ENCODE measurements around the gene KRTAP5-7. TPM values are rescaled to one million over a fixed set of nuclear protein-coding genes. Genes with fewer than 3 reads are reported as not detected.

The KRTAP5-7 gene
- total and polyA plus RNA-seq, 11 donors, result not detected

DNA sequence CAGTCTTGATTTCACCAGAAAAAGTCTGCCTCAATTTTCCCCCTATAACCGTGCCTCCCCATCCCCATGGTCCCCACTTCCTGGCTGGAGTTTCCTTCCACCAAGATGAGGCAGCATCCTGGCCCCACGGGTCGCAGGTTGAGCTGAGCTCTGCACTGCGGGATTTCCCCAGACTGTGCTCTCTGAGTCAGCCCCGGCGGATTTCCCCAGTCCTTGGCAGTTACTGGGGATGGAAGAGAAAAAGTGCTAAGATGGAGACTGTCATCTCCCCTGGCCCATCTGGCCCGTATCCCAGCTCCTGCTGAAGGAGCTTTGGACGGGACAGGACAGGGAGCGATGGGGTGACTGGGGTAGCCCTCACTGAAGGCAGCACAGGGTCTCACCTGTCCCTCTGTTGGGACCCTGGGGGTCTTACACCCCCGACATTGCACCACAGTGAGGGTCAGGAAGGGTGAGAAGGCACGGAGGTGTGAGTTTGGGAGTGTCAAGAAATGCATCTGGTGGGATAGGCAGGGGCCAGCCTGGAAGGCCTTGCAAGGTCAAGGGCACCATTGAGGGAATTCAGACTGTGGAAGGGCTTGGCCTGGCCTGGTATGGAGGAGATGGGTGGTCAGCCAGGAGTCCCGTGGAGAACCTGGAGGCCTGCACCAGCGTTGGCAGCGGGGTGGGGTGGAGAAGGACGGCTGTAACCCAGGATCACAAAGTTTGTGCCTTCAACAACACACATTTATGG lies 37.6 kb upstream of the KRTAP5-7 start:
- DNase-seq, result peak in 1 of 5 donors; percentile 22
- intact Hi-C loops (cut with DNase I), result no loop called here
- H3K9me3 ChIP-seq, result no peaks in the 10 kb centered on the region
- peaks cover 0 to 8% (median 0%) of the 10 kb centered on the region in 12 donors for H3K4me1 ChIP-seq
- H3K36me3 ChIP-seq, result peaks cover 0 to 89% (median 52%) of the 10 kb centered on the region in 9 donors
- no peak overlapping the region for H3K27ac ChIP-seq
- peak in 1 of 4 donors; percentile 73 for ATAC-seq
- WGBS, 4 donors, result 64 to 80% (median 74%) methylated on average over 15 of the region's 15 CpGs
- no peak overlapping the region for H3K4me3 ChIP-seq
- no peaks in the 10 kb centered on the region for H3K27me3 ChIP-seq
- no peak for TF ChIP-seq POLR2A (IDR thresholded peaks at IDR 0.05)
- TF ChIP-seq, protein P1, sequence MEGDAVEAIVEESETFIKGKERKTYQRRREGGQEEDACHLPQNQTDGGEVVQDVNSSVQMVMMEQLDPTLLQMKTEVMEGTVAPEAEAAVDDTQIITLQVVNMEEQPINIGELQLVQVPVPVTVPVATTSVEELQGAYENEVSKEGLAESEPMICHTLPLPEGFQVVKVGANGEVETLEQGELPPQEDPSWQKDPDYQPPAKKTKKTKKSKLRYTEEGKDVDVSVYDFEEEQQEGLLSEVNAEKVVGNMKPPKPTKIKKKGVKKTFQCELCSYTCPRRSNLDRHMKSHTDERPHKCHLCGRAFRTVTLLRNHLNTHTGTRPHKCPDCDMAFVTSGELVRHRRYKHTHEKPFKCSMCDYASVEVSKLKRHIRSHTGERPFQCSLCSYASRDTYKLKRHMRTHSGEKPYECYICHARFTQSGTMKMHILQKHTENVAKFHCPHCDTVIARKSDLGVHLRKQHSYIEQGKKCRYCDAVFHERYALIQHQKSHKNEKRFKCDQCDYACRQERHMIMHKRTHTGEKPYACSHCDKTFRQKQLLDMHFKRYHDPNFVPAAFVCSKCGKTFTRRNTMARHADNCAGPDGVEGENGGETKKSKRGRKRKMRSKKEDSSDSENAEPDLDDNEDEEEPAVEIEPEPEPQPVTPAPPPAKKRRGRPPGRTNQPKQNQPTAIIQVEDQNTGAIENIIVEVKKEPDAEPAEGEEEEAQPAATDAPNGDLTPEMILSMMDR (IDR thresholded peaks at IDR 0.05), result no peak

DNA sequence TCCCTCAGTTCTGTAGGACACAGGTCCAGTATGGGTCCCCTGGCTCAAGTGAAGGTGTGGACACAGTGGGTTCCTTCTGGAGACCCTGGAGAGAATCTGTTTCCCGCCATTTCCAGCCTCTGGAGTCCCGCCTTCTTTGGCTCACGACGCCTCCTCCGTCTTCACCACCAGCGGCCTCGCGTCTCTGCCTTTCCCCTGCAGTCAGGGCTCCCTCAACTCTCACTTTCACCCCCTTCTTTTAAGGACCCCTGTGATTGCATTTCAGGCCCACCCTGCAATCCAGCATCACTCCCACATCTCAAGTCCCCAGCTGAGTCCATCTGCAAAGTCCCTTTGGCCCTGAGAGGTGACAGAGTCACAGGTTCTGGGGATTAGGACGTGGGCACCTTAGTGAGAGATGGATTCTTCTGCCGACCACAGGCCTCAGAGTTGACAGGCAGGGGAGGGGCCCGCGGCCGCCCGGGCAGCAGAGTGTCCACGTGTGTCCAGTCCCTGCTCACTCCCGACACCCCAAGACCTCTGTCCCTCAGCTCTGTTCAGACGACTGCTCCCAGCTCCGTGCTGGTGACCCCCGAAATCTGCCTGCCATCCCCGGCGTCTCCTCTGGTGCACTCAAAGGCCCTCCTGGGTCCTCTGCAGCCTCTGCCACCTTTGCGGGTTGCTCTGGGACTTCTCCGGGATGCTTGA lies 36.9 kb upstream of the KRTAP5-7 start:
- TF ChIP-seq, protein P1 (IDR thresholded peaks at IDR 0.05), result no peak
- TF ChIP-seq POLR2A (IDR thresholded peaks at IDR 0.05), result no peak
- peaks cover 0 to 88% (median 52%) of the 10 kb centered on the region in 9 donors for H3K36me3 ChIP-seq
- peak in 1 of 5 donors; percentile 11 for DNase-seq
- no peak for ATAC-seq
- 91 to 97% (median 94%) methylated on average over 22 to 23 of the region's 23 CpGs for WGBS, 4 donors
- intact Hi-C loops (cut with DNase I), result no loop called here
- peaks cover 0 to 8% (median 0%) of the 10 kb centered on the region in 12 donors for H3K4me1 ChIP-seq
- no peaks in the 10 kb centered on the region for H3K27me3 ChIP-seq
- H3K27ac ChIP-seq, result no peak overlapping the region
- no peak overlapping the region for H3K4me3 ChIP-seq
- H3K9me3 ChIP-seq, result no peaks in the 10 kb centered on the region

GRCh38 chr11:71490731-71491390 lies 36.2 kb upstream of the KRTAP5-7 start:
- WGBS, 4 donors, result 95 to 97% (median 97%) methylated on average over 26 to 28 of the region's 28 CpGs
- intact Hi-C loops (cut with DNase I), result no loop called here
- no peak overlapping the region for H3K4me3 ChIP-seq
- no peak overlapping the region for H3K27ac ChIP-seq
- TF ChIP-seq POLR2A (IDR thresholded peaks at IDR 0.05), result no peak
- TF ChIP-seq, protein P1 (IDR thresholded peaks at IDR 0.05), result no peak
- peaks cover 0 to 88% (median 52%) of the 10 kb centered on the region in 9 donors for H3K36me3 ChIP-seq
- DNase-seq (peak in 1 of 5 donors; percentile 12), ATAC-seq (no peak)
- H3K4me1 ChIP-seq, result peaks cover 0 to 8% (median 0%) of the 10 kb centered on the region in 12 donors
- H3K9me3 ChIP-seq, result no peaks in the 10 kb centered on the region
- H3K27me3 ChIP-seq, result no peaks in the 10 kb centered on the region

- no peak for ATAC-seq
- no peaks in the 10 kb centered on the region for H3K9me3 ChIP-seq
- H3K36me3 ChIP-seq, result peaks cover 0 to 88% (median 55%) of the 10 kb centered on the region in 9 donors
- peaks cover 0 to 8% (median 0%) of the 10 kb centered on the region in 12 donors for H3K4me1 ChIP-seq
- H3K27me3 ChIP-seq, result no peaks in the 10 kb centered on the region
- WGBS, 4 donors, result 94 to 98% (median 95%) methylated on average over 16 to 19 of the region's 19 CpGs
- DNase-seq, result no peak
- intact Hi-C loops (cut with DNase I), result no loop called here
- TF ChIP-seq, protein P1 (IDR thresholded peaks at IDR 0.05), result no peak
- no peak for TF ChIP-seq POLR2A (IDR thresholded peaks at IDR 0.05)
- no peak overlapping the region for H3K27ac ChIP-seq
- no peak overlapping the region for H3K4me3 ChIP-seq
Observed at GRCh38 chr11:71491531-71491930, 35.5 kb upstream of the KRTAP5-7 start.

Measured in heart left ventricle (tissue), 16 donors.